GM23338 (cell line): ENCODE results near the gene RICTOR. TPM values are rescaled to one million over a fixed set of nuclear protein-coding genes. Genes with fewer than 3 reads are reported as not detected.

Experiments
- ATAC-seq: fragments of 200-7000 bp; cut with Tn5 transposase; 3 replicates; pipeline ENCODE4 v1.9.1; 2020
- DNase-seq: peaks from one replicate; pipeline ENCODE4 v3.0.0-alpha.2; 2015; ENCODE audit warnings: low spot score
- H2AFZ ChIP-seq: fragments of 200-600 bp; sonication (generic); 2 replicates; pipeline ENCODE4 v1.8.0; 2016; ENCODE audit warnings: antibody characterized with exemption, mild to moderate bottlenecking, moderate library complexity
- H3F3A ChIP-seq: fragments of 200-600 bp; sonication (generic); replicated peaks from 2 replicates; pipeline ENCODE4 v1.8.0; 2017; ENCODE audit warnings: antibody characterized with exemption, mixed run types, low read depth
- H3K27ac ChIP-seq: fragments of 200-600 bp; sonication (generic); 2 replicates; pipeline ENCODE4 v1.6.1; 2016; ENCODE audit warnings: low read depth
- H3K27me3 ChIP-seq: fragments of 200-600 bp; sonication (generic); 2 replicates; pipeline ENCODE4 v1.8.0; 2016; ENCODE audit warnings: mild to moderate bottlenecking, mixed run types, moderate library complexity; ENCODE audit not compliant: insufficient read depth
- H3K36me3 ChIP-seq: fragments of 200-600 bp; sonication (generic); 2 replicates; pipeline ENCODE4 v1.8.0; 2016; ENCODE audit warnings: mild to moderate bottlenecking; ENCODE audit not compliant: insufficient read depth
- H3K4me1 ChIP-seq: fragments of 200-600 bp; sonication (generic); 2 replicates; pipeline ENCODE4 v1.8.0; 2016; ENCODE audit warnings: mild to moderate bottlenecking, moderate library complexity; ENCODE audit not compliant: insufficient read depth
- H3K4me2 ChIP-seq: fragments of 200-600 bp; sonication (generic); 2 replicates; pipeline ENCODE4 v1.7.1; 2017; ENCODE audit warnings: mixed run types
- H3K4me3 ChIP-seq: fragments of 200-600 bp; sonication (generic); 2 replicates; pipeline ENCODE4 v1.6.1; 2016; ENCODE audit warnings: mixed run types
- H3K79me2 ChIP-seq: fragments of 200-600 bp; sonication (generic); replicated peaks from 2 replicates; pipeline ENCODE4 v1.8.0; 2017; ENCODE audit warnings: mild to moderate bottlenecking; ENCODE audit not compliant: insufficient read depth
- H3K9me2 ChIP-seq: fragments of 200-600 bp; sonication (generic); 2 replicates; pipeline ENCODE4 v1.8.0; 2017; ENCODE audit not compliant: insufficient read depth
- H4K20me1 ChIP-seq: fragments of 200-600 bp; sonication (generic); replicated peaks from 2 replicates; pipeline ENCODE4 v1.8.0; 2017; ENCODE audit warnings: mild to moderate bottlenecking; ENCODE audit not compliant: insufficient read depth
- H3K27ac Mint-ChIP-seq: 2 replicates; pipeline ENCODE4 v1.8.0; 2020; ENCODE audit warnings: inconsistent platforms, mild to moderate bottlenecking, moderate library complexity, mixed read lengths
- H3K27me3 Mint-ChIP-seq: 3 replicates; pipeline ENCODE4 v1.8.0; 2022; ENCODE audit warnings: low read depth, mild to moderate bottlenecking, moderate library complexity, mixed read lengths, inconsistent platforms; ENCODE audit not compliant: insufficient read depth, poor library complexity
- H3K36me3 Mint-ChIP-seq: 3 replicates; pipeline ENCODE4 v1.8.0; 2021; ENCODE audit warnings: low read depth, mild to moderate bottlenecking, inconsistent platforms, moderate library complexity, mixed read lengths
- H3K4me1 Mint-ChIP-seq: 3 replicates; pipeline ENCODE4 v1.8.0; 2020; ENCODE audit warnings: mild to moderate bottlenecking, inconsistent platforms, mixed read lengths
- H3K4me3 Mint-ChIP-seq: 3 replicates; pipeline ENCODE4 v1.8.0; 2021; ENCODE audit warnings: moderate library complexity, mild to moderate bottlenecking, inconsistent platforms, mixed read lengths
- H3K9me3 Mint-ChIP-seq: 3 replicates; pipeline ENCODE4 v1.8.0; 2020; ENCODE audit warnings: moderate library complexity, mild to moderate bottlenecking, inconsistent platforms, mixed read lengths
- EZH2 ChIP-seq: fragments of 200-600 bp; sonication (generic); IDR thresholded peaks from one replicate; pipeline ENCODE4 v1.8.0; 2017; ENCODE audit warnings: antibody characterized with exemption, mild to moderate bottlenecking, low read depth; ENCODE audit not compliant: unreplicated experiment
- NANOG ChIP-seq: IDR thresholded peaks from 2 replicates; pipeline ENCODE4 v1.6.1; 2016; ENCODE audit warnings: antibody characterized with exemption, borderline replicate concordance
- POLR2AphosphoS5 ChIP-seq: IDR thresholded peaks from 2 replicates; pipeline ENCODE4 v1.6.1; 2016; ENCODE audit warnings: antibody characterized with exemption, low read depth
- polyA plus RNA-seq: library from polyadenylated mRNA; unstranded; fragments of >200 nt; fragmentation: Nextera tagmentation; extraction: Ambion mirVana; gene quantifications from 2 replicates; pipeline ENCODE4 v1.2.1, GENCODE V29; 2016
- total RNA-seq: library from RNA; depleted of rRNA; stranded (reverse); fragments of >200 nt; shearing (Covaris generic); gene quantifications from 2 replicates; pipeline ENCODE4 v1.2.3, GENCODE V29; 2014
- TF ChIP-seq, protein P1 (sequence below): fragments of 250-450 bp; sonication (Bioruptor Pico); IDR thresholded peaks from 2 replicates; pipeline ENCODE4 v1.5.0; 2020; ENCODE audit warnings: mild to moderate bottlenecking, moderate library complexity
- TF ChIP-seq, protein P2 (sequence below): IDR thresholded peaks from one replicate; pipeline ENCODE4 v1.6.1; 2018; ENCODE audit warnings: antibody characterized with exemption; ENCODE audit not compliant: unreplicated experiment

The RICTOR gene
- total and polyA plus RNA-seq, 2 experiments from 2014 or later: 9.9 to 27.4 TPM

DNA sequence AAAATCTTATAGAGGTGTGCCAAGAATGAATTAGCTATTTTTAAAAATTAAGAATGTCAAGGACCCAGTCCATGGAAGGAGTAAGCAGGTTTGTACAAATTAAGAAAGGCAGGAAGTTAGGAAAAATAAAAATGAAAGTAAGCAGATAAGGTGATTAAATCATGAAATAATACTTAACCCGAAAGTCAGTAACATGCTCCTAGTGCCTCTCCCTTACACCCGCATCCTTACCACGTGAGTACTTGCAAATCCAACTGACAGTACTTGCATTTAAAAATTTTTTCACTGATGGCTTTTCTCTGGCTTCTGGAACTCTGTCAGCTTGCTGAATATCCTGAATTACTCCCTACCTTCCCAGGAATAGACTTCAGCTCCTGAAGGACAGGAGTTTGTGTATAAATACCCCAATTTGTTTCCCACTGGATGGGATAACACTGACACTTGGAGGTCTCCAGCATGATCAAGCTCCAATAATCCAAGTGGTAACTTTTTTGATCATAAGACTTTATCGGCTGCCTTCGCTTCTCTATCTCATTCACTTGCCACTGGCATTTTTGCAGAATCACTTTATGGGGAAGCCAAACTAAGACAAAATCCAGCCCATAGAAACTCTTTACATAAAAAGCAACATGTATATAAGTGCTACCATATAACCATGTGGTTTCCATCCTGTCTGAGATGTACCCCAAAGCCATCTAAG is 41.6 kb upstream of the RICTOR start:
- no peaks in the 10 kb centered on the region for H3K9me2 ChIP-seq
- TF ChIP-seq, protein P1, sequence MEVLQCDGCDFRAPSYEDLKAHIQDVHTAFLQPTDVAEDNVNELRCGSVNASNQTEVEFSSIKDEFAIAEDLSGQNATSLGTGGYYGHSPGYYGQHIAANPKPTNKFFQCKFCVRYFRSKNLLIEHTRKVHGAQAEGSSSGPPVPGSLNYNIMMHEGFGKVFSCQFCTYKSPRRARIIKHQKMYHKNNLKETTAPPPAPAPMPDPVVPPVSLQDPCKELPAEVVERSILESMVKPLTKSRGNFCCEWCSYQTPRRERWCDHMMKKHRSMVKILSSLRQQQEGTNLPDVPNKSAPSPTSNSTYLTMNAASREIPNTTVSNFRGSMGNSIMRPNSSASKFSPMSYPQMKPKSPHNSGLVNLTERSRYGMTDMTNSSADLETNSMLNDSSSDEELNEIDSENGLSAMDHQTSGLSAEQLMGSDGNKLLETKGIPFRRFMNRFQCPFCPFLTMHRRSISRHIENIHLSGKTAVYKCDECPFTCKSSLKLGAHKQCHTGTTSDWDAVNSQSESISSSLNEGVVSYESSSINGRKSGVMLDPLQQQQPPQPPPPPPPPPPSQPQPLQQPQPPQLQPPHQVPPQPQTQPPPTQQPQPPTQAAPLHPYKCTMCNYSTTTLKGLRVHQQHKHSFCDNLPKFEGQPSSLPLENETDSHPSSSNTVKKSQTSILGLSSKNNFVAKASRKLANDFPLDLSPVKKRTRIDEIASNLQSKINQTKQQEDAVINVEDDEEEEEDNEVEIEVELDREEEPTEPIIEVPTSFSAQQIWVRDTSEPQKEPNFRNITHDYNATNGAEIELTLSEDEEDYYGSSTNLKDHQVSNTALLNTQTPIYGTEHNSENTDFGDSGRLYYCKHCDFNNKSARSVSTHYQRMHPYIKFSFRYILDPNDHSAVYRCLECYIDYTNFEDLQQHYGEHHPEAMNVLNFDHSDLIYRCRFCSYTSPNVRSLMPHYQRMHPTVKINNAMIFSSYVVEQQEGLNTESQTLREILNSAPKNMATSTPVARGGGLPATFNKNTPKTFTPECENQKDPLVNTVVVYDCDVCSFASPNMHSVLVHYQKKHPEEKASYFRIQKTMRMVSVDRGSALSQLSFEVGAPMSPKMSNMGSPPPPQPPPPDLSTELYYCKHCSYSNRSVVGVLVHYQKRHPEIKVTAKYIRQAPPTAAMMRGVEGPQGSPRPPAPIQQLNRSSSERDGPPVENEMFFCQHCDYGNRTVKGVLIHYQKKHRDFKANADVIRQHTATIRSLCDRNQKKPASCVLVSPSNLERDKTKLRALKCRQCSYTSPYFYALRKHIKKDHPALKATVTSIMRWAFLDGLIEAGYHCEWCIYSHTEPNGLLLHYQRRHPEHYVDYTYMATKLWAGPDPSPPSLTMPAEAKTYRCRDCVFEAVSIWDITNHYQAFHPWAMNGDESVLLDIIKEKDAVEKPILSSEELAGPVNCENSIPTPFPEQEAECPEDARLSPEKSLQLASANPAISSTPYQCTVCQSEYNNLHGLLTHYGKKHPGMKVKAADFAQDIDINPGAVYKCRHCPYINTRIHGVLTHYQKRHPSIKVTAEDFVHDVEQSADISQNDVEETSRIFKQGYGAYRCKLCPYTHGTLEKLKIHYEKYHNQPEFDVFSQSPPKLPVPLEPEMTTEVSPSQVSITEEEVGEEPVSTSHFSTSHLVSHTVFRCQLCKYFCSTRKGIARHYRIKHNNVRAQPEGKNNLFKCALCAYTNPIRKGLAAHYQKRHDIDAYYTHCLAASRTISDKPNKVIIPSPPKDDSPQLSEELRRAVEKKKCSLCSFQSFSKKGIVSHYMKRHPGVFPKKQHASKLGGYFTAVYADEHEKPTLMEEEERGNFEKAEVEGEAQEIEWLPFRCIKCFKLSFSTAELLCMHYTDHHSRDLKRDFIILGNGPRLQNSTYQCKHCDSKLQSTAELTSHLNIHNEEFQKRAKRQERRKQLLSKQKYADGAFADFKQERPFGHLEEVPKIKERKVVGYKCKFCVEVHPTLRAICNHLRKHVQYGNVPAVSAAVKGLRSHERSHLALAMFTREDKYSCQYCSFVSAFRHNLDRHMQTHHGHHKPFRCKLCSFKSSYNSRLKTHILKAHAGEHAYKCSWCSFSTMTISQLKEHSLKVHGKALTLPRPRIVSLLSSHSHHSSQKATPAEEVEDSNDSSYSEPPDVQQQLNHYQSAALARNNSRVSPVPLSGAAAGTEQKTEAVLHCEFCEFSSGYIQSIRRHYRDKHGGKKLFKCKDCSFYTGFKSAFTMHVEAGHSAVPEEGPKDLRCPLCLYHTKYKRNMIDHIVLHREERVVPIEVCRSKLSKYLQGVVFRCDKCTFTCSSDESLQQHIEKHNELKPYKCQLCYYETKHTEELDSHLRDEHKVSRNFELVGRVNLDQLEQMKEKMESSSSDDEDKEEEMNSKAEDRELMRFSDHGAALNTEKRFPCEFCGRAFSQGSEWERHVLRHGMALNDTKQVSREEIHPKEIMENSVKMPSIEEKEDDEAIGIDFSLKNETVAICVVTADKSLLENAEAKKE (CRISPR knock-in tag): no peak
- TF ChIP-seq POLR2AphosphoS5: no peak
- TF ChIP-seq EZH2: no peak
- TF ChIP-seq, protein P2, sequence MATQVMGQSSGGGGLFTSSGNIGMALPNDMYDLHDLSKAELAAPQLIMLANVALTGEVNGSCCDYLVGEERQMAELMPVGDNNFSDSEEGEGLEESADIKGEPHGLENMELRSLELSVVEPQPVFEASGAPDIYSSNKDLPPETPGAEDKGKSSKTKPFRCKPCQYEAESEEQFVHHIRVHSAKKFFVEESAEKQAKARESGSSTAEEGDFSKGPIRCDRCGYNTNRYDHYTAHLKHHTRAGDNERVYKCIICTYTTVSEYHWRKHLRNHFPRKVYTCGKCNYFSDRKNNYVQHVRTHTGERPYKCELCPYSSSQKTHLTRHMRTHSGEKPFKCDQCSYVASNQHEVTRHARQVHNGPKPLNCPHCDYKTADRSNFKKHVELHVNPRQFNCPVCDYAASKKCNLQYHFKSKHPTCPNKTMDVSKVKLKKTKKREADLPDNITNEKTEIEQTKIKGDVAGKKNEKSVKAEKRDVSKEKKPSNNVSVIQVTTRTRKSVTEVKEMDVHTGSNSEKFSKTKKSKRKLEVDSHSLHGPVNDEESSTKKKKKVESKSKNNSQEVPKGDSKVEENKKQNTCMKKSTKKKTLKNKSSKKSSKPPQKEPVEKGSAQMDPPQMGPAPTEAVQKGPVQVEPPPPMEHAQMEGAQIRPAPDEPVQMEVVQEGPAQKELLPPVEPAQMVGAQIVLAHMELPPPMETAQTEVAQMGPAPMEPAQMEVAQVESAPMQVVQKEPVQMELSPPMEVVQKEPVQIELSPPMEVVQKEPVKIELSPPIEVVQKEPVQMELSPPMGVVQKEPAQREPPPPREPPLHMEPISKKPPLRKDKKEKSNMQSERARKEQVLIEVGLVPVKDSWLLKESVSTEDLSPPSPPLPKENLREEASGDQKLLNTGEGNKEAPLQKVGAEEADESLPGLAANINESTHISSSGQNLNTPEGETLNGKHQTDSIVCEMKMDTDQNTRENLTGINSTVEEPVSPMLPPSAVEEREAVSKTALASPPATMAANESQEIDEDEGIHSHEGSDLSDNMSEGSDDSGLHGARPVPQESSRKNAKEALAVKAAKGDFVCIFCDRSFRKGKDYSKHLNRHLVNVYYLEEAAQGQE: no peak
- TF ChIP-seq NANOG: no peak
- Mint-ChIP-seq H3K4me3 (no peak overlapping the region), H3K27me3 (no peaks in the 10 kb centered on the region), H3K4me1 (no peaks in the 10 kb centered on the region), H3K27ac (no peak overlapping the region), H3K36me3 (no peaks in the 10 kb centered on the region), H3K9me3 (no peaks in the 10 kb centered on the region)
- no peaks in the 10 kb centered on the region for H4K20me1 ChIP-seq
- H3K27me3 ChIP-seq: no peaks in the 10 kb centered on the region
- H3K79me2 ChIP-seq: no peaks in the 10 kb centered on the region
- no peak overlapping the region; the same call in 1 of the 2 replicates for H2AFZ ChIP-seq
- no peaks in the 10 kb centered on the region for H3F3A ChIP-seq
- H3K4me2 ChIP-seq: no peak overlapping the region
- DNase-seq (no peak), ATAC-seq (no peak)
- H3K36me3 ChIP-seq: no peaks in the 10 kb centered on the region
- H3K27ac ChIP-seq: no peak overlapping the region
- no peaks in the 10 kb centered on the region for H3K4me1 ChIP-seq
- H3K4me3 ChIP-seq: no peak overlapping the region
